ENCODE results near the gene TP53TG5. TPM values are rescaled to one million over a fixed set of nuclear protein-coding genes. Genes with fewer than 3 reads are reported as not detected.

TP53TG5 gene
- total RNA-seq, 1 donor from 2014 or later: not detected

- H4K20me1 ChIP-seq (ENCODE audit: insufficient read depth, low read length): peaks cover 50% of the 10 kb centered on the region
- H3K9me3 Mint-ChIP-seq (ENCODE audit: unreplicated experiment): no peaks in the 10 kb centered on the region
- no peaks in the 10 kb centered on the region for H3K27me3 ChIP-seq (ENCODE audit: insufficient read depth, low read length)
- H3K4me1 Mint-ChIP-seq (ENCODE audit: low read depth, unreplicated experiment): peaks cover 62% of the 10 kb centered on the region
- TF ChIP-seq, protein P1, sequence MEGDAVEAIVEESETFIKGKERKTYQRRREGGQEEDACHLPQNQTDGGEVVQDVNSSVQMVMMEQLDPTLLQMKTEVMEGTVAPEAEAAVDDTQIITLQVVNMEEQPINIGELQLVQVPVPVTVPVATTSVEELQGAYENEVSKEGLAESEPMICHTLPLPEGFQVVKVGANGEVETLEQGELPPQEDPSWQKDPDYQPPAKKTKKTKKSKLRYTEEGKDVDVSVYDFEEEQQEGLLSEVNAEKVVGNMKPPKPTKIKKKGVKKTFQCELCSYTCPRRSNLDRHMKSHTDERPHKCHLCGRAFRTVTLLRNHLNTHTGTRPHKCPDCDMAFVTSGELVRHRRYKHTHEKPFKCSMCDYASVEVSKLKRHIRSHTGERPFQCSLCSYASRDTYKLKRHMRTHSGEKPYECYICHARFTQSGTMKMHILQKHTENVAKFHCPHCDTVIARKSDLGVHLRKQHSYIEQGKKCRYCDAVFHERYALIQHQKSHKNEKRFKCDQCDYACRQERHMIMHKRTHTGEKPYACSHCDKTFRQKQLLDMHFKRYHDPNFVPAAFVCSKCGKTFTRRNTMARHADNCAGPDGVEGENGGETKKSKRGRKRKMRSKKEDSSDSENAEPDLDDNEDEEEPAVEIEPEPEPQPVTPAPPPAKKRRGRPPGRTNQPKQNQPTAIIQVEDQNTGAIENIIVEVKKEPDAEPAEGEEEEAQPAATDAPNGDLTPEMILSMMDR (IDR thresholded peaks at IDR 0.05; ENCODE audit: insufficient read depth, low read depth, low read length): no peak
- no peak for TF ChIP-seq EZH2 (IDR thresholded peaks at IDR 0.05; ENCODE audit: insufficient read depth, low read length)
- no peak for DNase-seq (ENCODE audit: low read depth)
- H3K36me3 ChIP-seq (ENCODE audit: insufficient read depth, low read length): peaks cover 1% of the 10 kb centered on the region
- peak overlapping the region; percentile 99 for H3K9ac ChIP-seq (ENCODE audit: low read length)
- peak overlapping the region; percentile 95 for H3K4me2 ChIP-seq (ENCODE audit: low read length)
- H3K4me1 ChIP-seq (ENCODE audit: insufficient read depth, low read length): peaks cover 69% of the 10 kb centered on the region
- H3K36me3 Mint-ChIP-seq (ENCODE audit: low read depth, unreplicated experiment): peaks cover 1% of the 10 kb centered on the region
- peaks cover 78% of the 10 kb centered on the region for H3K79me2 ChIP-seq (ENCODE audit: insufficient read depth, low read length)
- peak overlapping the region; percentile 97 for H3K4me3 Mint-ChIP-seq (ENCODE audit: unreplicated experiment)
- no peaks in the 10 kb centered on the region for H3K9me3 ChIP-seq (ENCODE audit: insufficient read depth, low read depth, low read length)
- peak overlapping the region; percentile 93 for H3K27ac ChIP-seq (ENCODE audit: low read depth, low read length)
- no peak for FAIRE-seq
- no peak overlapping the region for H2AFZ ChIP-seq (ENCODE audit: low read depth, low read length)
- H3K4me3 ChIP-seq (ENCODE audit: insufficient read depth, low read depth, low read length): peak overlapping the region; percentile 92
- H3K27ac Mint-ChIP-seq (ENCODE audit: unreplicated experiment): peak overlapping the region; percentile 89
- no peaks in the 10 kb centered on the region for H3K27me3 Mint-ChIP-seq (ENCODE audit: low read depth, unreplicated experiment)
Measured at GRCh38 chr20:45345104-45345936, 32.8 kb downstream of the TP53TG5 start.

DNA sequence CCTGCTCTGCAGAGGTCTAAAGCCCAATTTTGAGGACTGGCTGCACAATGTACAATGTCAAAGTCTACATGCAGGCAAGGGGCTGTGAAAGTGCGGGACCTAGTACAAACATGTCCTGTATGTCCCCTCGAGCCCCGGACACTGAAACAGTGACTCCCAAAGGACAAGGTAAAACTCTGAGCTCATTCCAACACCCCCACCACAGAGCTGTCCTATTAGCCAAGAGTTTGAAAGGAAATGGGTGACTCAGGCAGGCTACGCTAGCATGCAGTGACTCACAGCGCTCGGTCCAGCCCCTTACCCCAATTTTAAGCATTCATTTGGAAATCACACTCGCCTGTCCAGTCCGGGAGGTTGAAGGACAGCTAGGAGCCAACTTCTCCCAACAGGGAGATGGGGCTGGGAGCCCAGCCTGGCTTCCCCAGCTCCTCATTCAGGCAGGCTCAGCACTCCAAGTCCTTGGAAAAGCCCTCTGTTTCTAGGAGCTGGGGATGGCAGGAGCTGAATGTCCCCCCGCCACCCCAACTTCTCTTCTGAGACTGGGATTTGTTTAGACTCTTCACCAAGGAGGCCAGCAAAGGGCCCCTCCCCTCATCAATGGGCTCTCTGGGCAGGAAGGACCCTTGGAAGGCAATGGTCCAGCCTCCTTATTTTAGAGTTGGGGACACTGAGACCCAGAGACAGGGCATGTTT, 33.8 kb downstream of the TP53TG5 start:
- Mint-ChIP-seq H3K4me1 (ENCODE audit: low read depth, unreplicated experiment) (peaks cover 64% of the 10 kb centered on the region), H3K4me3 (ENCODE audit: unreplicated experiment) (peak overlapping the region; percentile 73), H3K27me3 (ENCODE audit: low read depth, unreplicated experiment) (no peaks in the 10 kb centered on the region), H3K36me3 (ENCODE audit: low read depth, unreplicated experiment) (peaks cover 4% of the 10 kb centered on the region), H3K27ac (ENCODE audit: unreplicated experiment) (peak overlapping the region; percentile 89), H3K9me3 (ENCODE audit: unreplicated experiment) (no peaks in the 10 kb centered on the region)
- H2AFZ ChIP-seq (ENCODE audit: low read depth, low read length): no peak overlapping the region
- peak overlapping the region; percentile 43 for H3K4me3 ChIP-seq (ENCODE audit: insufficient read depth, low read depth, low read length)
- no peak for FAIRE-seq
- peak overlapping the region; percentile 95 for H3K4me2 ChIP-seq (ENCODE audit: low read length)
- peaks cover 88% of the 10 kb centered on the region for H3K79me2 ChIP-seq (ENCODE audit: insufficient read depth, low read length)
- H3K27ac ChIP-seq (ENCODE audit: low read depth, low read length): peak overlapping the region; percentile 93
- H3K9me3 ChIP-seq (ENCODE audit: insufficient read depth, low read depth, low read length): no peaks in the 10 kb centered on the region
- H4K20me1 ChIP-seq (ENCODE audit: insufficient read depth, low read length): peaks cover 53% of the 10 kb centered on the region
- H3K36me3 ChIP-seq (ENCODE audit: insufficient read depth, low read length): peaks cover 8% of the 10 kb centered on the region
- TF ChIP-seq, protein P1 (IDR thresholded peaks at IDR 0.05; ENCODE audit: insufficient read depth, low read depth, low read length): no peak
- TF ChIP-seq EZH2 (IDR thresholded peaks at IDR 0.05; ENCODE audit: insufficient read depth, low read length): no peak
- peak; percentile 90 for DNase-seq (ENCODE audit: low read depth)
- H3K4me1 ChIP-seq (ENCODE audit: insufficient read depth, low read length): peaks cover 71% of the 10 kb centered on the region
- no peaks in the 10 kb centered on the region for H3K27me3 ChIP-seq (ENCODE audit: insufficient read depth, low read length)
- H3K9ac ChIP-seq (ENCODE audit: low read length): peak overlapping the region; percentile 99
